ENCODE measurements around the gene PSMD1.

The PSMD1 gene

GRCh38 chr2:231028889-231029288, 27.8 kb upstream of the PSMD1 start:
- DNase-seq: no peak
- Histone ChIP-seq H3K79me2 (ENCODE audit: insufficient read depth, low read length) (no peaks in the 10 kb centered on the region), H4K20me1 (ENCODE audit: insufficient read depth, low read length) (no peaks in the 10 kb centered on the region), H3K9ac (ENCODE audit: low read depth, low read length) (no peak overlapping the region), H3K4me1 (ENCODE audit: insufficient read depth, low read length) (no peaks in the 10 kb centered on the region), H3K36me3 (ENCODE audit: insufficient read depth, low read length) (no peaks in the 10 kb centered on the region), H2AFZ (ENCODE audit: low read depth, low read length) (no peak overlapping the region), H3K27ac (ENCODE audit: low read length) (no peak overlapping the region), H3K4me3 (ENCODE audit: low read depth in 1 of 2, low read length in 2 of 2) (no peak overlapping the region), H3K27me3 (ENCODE audit: insufficient read depth, low read length, poor library complexity) (peaks cover 3% of the 10 kb centered on the region), H3K4me2 (ENCODE audit: insufficient read depth, low read length) (no peak overlapping the region), H3K9me3 (ENCODE audit: insufficient read depth, low read length, severe bottlenecking) (no peaks in the 10 kb centered on the region)
- TF ChIP-seq EZH2 (IDR thresholded peaks at IDR 0.05; ENCODE audit: borderline replicate concordance, low read depth, low read length, severe bottlenecking): no peak
- TF ChIP-seq, protein P1, sequence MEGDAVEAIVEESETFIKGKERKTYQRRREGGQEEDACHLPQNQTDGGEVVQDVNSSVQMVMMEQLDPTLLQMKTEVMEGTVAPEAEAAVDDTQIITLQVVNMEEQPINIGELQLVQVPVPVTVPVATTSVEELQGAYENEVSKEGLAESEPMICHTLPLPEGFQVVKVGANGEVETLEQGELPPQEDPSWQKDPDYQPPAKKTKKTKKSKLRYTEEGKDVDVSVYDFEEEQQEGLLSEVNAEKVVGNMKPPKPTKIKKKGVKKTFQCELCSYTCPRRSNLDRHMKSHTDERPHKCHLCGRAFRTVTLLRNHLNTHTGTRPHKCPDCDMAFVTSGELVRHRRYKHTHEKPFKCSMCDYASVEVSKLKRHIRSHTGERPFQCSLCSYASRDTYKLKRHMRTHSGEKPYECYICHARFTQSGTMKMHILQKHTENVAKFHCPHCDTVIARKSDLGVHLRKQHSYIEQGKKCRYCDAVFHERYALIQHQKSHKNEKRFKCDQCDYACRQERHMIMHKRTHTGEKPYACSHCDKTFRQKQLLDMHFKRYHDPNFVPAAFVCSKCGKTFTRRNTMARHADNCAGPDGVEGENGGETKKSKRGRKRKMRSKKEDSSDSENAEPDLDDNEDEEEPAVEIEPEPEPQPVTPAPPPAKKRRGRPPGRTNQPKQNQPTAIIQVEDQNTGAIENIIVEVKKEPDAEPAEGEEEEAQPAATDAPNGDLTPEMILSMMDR (IDR thresholded peaks at IDR 0.05; ENCODE audit: borderline replicate concordance, extremely low read depth, low read length, poor library complexity, severe bottlenecking): no peak
- no peak for ATAC-seq (ENCODE audit: insufficient read depth, low read depth)

DNA sequence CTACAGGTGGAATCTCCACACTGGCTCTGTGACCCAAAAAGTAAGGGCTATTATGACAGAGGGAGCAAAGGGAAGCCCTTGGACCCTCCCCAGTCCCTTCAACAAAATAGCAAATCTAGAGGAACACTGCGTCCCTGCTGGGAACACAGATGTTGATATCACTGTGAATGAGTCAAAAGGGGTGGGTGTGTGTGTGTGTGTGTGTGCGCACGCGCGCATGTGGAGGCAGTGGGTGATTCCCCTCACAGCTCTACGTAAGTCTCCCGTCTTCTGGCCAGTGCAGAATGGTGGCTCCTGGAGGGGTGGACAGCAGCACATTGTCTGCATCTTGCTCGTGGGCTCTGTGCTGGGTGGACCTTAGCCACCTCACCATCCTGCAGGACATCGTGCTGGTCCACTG, 27.1 kb upstream of the PSMD1 start:
- TF ChIP-seq, protein P1 (IDR thresholded peaks at IDR 0.05; ENCODE audit: borderline replicate concordance, extremely low read depth, low read length, poor library complexity, severe bottlenecking): no peak
- TF ChIP-seq EZH2 (IDR thresholded peaks at IDR 0.05; ENCODE audit: borderline replicate concordance, low read depth, low read length, severe bottlenecking): no peak
- Histone ChIP-seq H3K9me3 (ENCODE audit: insufficient read depth, low read length, severe bottlenecking) (no peaks in the 10 kb centered on the region), H3K4me3 (ENCODE audit: low read depth in 1 of 2, low read length in 2 of 2) (no peak overlapping the region), H3K9ac (ENCODE audit: low read depth, low read length) (no peak overlapping the region), H4K20me1 (ENCODE audit: insufficient read depth, low read length) (no peaks in the 10 kb centered on the region), H3K27ac (ENCODE audit: low read length) (no peak overlapping the region), H3K79me2 (ENCODE audit: insufficient read depth, low read length) (no peaks in the 10 kb centered on the region), H2AFZ (ENCODE audit: low read depth, low read length) (no peak overlapping the region), H3K4me1 (ENCODE audit: insufficient read depth, low read length) (no peaks in the 10 kb centered on the region), H3K27me3 (ENCODE audit: insufficient read depth, low read length, poor library complexity) (peaks cover 3% of the 10 kb centered on the region), H3K36me3 (ENCODE audit: insufficient read depth, low read length) (no peaks in the 10 kb centered on the region), H3K4me2 (ENCODE audit: insufficient read depth, low read length) (no peak overlapping the region)
- DNase-seq (no peak), ATAC-seq (ENCODE audit: insufficient read depth, low read depth) (no peak)

DNA sequence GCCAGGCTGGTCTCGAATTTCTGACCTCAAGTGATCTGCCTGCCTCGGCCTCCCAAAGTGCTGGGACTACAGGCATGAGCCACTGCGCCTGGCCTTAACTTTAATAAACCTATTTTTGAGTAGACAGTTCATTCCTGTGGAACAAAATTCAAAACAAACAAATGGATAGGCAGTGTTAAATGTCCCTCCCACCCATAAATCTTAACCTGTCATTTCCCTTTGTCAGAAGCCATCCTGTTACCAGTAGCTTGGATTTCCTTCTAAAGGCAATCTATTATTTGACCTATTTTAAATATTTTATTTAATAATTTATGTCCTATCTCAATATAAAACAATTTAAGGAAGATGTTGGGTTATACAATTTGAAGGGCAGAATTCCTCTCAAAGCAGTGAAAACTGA, 25.9 kb upstream of the PSMD1 start:
- peaks cover 3% of the 10 kb centered on the region for H3K27me3 ChIP-seq (ENCODE audit: insufficient read depth, low read length, poor library complexity)
- no peak overlapping the region for H3K4me2 ChIP-seq (ENCODE audit: insufficient read depth, low read length)
- H3K79me2 ChIP-seq (ENCODE audit: insufficient read depth, low read length): no peaks in the 10 kb centered on the region
- DNase-seq (no peak), ATAC-seq (ENCODE audit: insufficient read depth, low read depth) (no peak)
- TF ChIP-seq, protein P1 (IDR thresholded peaks at IDR 0.05; ENCODE audit: borderline replicate concordance, extremely low read depth, low read length, poor library complexity, severe bottlenecking): no peak
- no peak for TF ChIP-seq EZH2 (IDR thresholded peaks at IDR 0.05; ENCODE audit: borderline replicate concordance, low read depth, low read length, severe bottlenecking)
- no peaks in the 10 kb centered on the region for H3K36me3 ChIP-seq (ENCODE audit: insufficient read depth, low read length)
- no peak overlapping the region for H3K9ac ChIP-seq (ENCODE audit: low read depth, low read length)
- no peaks in the 10 kb centered on the region for H4K20me1 ChIP-seq (ENCODE audit: insufficient read depth, low read length)
- H2AFZ ChIP-seq (ENCODE audit: low read depth, low read length): no peak overlapping the region
- no peak overlapping the region for H3K4me3 ChIP-seq (ENCODE audit: low read depth in 1 of 2, low read length in 2 of 2)
- no peak overlapping the region for H3K27ac ChIP-seq (ENCODE audit: low read length)
- no peaks in the 10 kb centered on the region for H3K4me1 ChIP-seq (ENCODE audit: insufficient read depth, low read length)
- no peaks in the 10 kb centered on the region for H3K9me3 ChIP-seq (ENCODE audit: insufficient read depth, low read length, severe bottlenecking)

All from DND-41 (cell line).